OCI-LY1 (cell line): ENCODE measurements around the gene NSD1.

ENCODE experiments used
- H2AFZ ChIP-seq: fragments of 200-600 bp; sonication (generic), shearing (Covaris generic); 2 replicates; pipeline ENCODE4 v1.6.0; 2014; ENCODE audit warnings: antibody characterized with exemption, mild to moderate bottlenecking, low read length
- H3F3A ChIP-seq: fragments of 200-600 bp; sonication (generic), shearing (Covaris generic); 2 replicates; pipeline ENCODE4 v1.6.0; 2014; ENCODE audit warnings: mild to moderate bottlenecking, antibody characterized with exemption, low read length, moderate library complexity; ENCODE audit not compliant: insufficient read depth
- H3K27ac ChIP-seq: fragments of 200-600 bp; sonication (generic); 2 replicates; pipeline ENCODE4 v1.5.1; 2014; ENCODE audit warnings: low read length, mixed run types, mild to moderate bottlenecking, low read depth; ENCODE audit not compliant: poor library complexity, severe bottlenecking
- H3K27me3 ChIP-seq: fragments of 200-600 bp; sonication (generic); 2 replicates; pipeline ENCODE4 v1.6.0; 2014; ENCODE audit warnings: antibody characterized with exemption, mild to moderate bottlenecking, low read length, moderate library complexity; ENCODE audit not compliant: insufficient read depth
- H3K36me3 ChIP-seq: fragments of 200-600 bp; sonication (generic); 2 replicates; pipeline ENCODE4 v1.6.1; 2014; ENCODE audit warnings: mild to moderate bottlenecking, antibody characterized with exemption, low read length, moderate library complexity, mixed read lengths; ENCODE audit not compliant: insufficient read depth
- H3K4me1 ChIP-seq: fragments of 200-600 bp; sonication (generic); 2 replicates; pipeline ENCODE4 v1.5.1; 2014; ENCODE audit warnings: mild to moderate bottlenecking, low read length, moderate library complexity; ENCODE audit not compliant: insufficient read depth, severe bottlenecking
- H3K4me2 ChIP-seq: fragments of 200-600 bp; sonication (generic), shearing (Covaris generic); 2 replicates; pipeline ENCODE4 v1.6.1; 2014; ENCODE audit warnings: low read length
- H3K4me3 ChIP-seq: fragments of 200-600 bp; sonication (generic); 2 replicates; pipeline ENCODE4 v1.5.1; 2014; ENCODE audit warnings: low read length, low read depth, mild to moderate bottlenecking, mixed read lengths; ENCODE audit not compliant: poor library complexity, severe bottlenecking
- H3K79me2 ChIP-seq: fragments of 200-600 bp; shearing (Covaris generic); 2 replicates; pipeline ENCODE4 v1.6.1; 2016; ENCODE audit warnings: mixed run types, low read length, mixed read lengths; ENCODE audit not compliant: insufficient read depth
- H3K9ac ChIP-seq: fragments of 200-600 bp; sonication (generic), shearing (Covaris generic); 2 replicates; pipeline ENCODE4 v1.6.1; 2014; ENCODE audit warnings: mild to moderate bottlenecking, low read length, mixed read lengths
- H3K9me2 ChIP-seq: fragments of 200-600 bp; sonication (generic), shearing (Covaris generic); 2 replicates; pipeline ENCODE4 v1.6.1; 2014; ENCODE audit warnings: low read depth, mild to moderate bottlenecking, low read length, mixed read lengths
- H3K9me3 ChIP-seq: fragments of 200-600 bp; shearing (Covaris generic); 2 replicates; pipeline ENCODE4 v1.6.1; 2014; ENCODE audit warnings: low read length, mixed read lengths
- H4K20me1 ChIP-seq: fragments of 200-600 bp; sonication (generic), shearing (Covaris generic); 2 replicates; pipeline ENCODE4 v1.6.0; 2016; ENCODE audit warnings: mild to moderate bottlenecking, low read length; ENCODE audit not compliant: insufficient read depth
- CTCF ChIP-seq: fragments of 200-600 bp; sonication (generic), shearing (Covaris generic); IDR thresholded peaks from 2 replicates; pipeline ENCODE4 v1.5.1; 2017; ENCODE audit warnings: mild to moderate bottlenecking, antibody characterized with exemption, low read length, moderate library complexity, mixed read lengths
- EZH2 ChIP-seq: fragments of 200-600 bp; sonication (generic), shearing (Covaris generic); IDR thresholded peaks from 2 replicates; pipeline ENCODE4 v1.8.0; 2017; ENCODE audit warnings: borderline replicate concordance, mixed run types, mild to moderate bottlenecking, antibody characterized with exemption, low read length, moderate library complexity, mixed read lengths

Gene NSD1

DNA sequence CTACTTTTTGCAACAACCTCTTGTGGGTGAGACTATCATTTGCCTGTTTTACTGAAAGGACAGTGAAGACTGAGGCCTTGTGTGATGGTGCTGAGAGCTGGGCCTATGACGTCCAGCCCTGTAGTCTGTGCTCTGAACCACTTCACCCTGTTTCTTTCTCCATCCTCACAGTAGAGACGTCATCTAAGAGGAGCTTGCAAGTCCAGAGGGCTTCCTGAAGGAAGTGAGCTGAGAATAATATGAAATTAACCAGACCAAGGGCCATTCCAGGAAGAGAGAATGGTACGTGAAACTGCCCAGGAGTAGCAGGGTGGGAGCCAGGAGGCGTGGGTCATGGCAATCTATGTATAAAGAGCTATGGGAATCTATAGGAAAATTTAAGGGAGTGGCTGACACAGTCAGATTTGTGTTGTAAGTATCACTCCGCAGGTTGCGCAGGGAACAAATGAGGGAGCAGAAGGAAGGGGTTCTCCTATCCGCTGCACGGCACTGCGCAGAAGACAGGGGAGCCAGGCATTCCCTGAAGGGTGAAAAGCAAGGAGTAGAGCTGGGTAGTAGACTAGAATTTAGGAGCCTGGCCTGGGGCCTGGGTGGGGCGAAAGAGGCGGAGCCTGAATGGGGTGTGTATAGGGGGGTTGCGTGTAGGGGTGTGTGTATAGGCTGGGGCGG is 47.5 kb upstream of the NSD1 start:
- Histone ChIP-seq H3K9me3 (no peaks in the 10 kb centered on the region), H3K4me1 (peaks cover 22% of the 10 kb centered on the region), H3K4me3 (no peak overlapping the region), H3K4me2 (0 out of 2 replicates have a peak overlapping the region, but pooled peaks have one; percentile 11), H3K27ac (peak overlapping the region; percentile 65), H3K36me3 (no peaks in the 10 kb centered on the region), H3F3A (peaks cover 9% of the 10 kb centered on the region), H3K9me2 (no peaks in the 10 kb centered on the region), H2AFZ (no peak overlapping the region), H3K27me3 (peaks cover 4% of the 10 kb centered on the region; the same call in 1 of the 2 replicates), H4K20me1 (no peaks in the 10 kb centered on the region), H3K79me2 (no peaks in the 10 kb centered on the region), H3K9ac (no peak overlapping the region)
- TF ChIP-seq CTCF: no peak
- TF ChIP-seq EZH2: no peak

DNA sequence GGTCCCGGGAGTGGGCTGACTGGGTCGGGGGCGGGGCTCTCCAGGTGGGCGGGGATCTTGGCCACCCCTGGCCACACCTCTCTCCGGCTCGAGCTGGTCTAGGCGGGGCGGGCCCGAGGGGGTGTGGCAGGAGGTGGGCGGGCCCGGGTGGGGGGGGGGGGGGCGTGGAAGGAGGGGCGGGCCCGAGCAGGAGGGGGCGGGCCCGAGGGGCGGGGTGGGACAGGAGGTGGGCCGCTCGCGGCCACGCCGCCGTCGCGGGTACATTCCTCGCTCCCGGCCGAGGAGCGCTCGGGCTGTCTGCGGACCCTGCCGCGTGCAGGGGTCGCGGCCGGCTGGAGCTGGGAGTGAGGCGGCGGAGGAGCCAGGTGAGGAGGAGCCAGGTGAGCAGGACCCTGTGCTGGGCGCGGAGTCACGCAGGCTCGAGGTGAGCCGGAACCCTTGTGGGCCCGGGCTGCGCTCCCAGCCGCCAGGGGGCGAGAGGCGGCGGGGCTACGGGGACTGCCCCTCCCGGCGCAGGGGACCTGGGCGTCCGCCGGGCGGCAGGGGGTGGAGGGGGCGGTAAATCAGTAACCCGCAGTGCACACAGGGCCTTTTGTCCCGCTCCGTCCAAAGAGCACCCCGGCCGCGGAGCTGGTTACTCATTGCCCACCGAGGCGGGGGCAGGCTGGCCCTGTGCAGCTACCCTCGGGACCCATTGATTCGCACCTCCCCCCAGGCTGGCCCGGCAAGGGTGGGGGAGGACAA is 46.7 kb upstream of the NSD1 start, which contains the start of gene FGFR4:
TSS of gene FGFR4 (plus strand) at position 262 of the 744 bp plus-strand sequence. CDS start 2,688 bp downstream, outside the sequence.
- H3K27me3 ChIP-seq: peaks cover 4% of the 10 kb centered on the region; the same call in 1 of the 2 replicates
- no peaks in the 10 kb centered on the region for H3K36me3 ChIP-seq
- H3K4me1 ChIP-seq: peaks cover 22% of the 10 kb centered on the region
- TF ChIP-seq CTCF: peak; percentile 76
- TF ChIP-seq EZH2: no peak
- H3K4me2 ChIP-seq: peak within 1 kb of the TSS; percentile 64
- peak within 1 kb of the TSS; percentile 61 for H3K4me3 ChIP-seq
- peak within 1 kb of the TSS; percentile 65 for H3K27ac ChIP-seq
- H4K20me1 ChIP-seq: no peaks in the 10 kb centered on the region
- H3K9me3 ChIP-seq: no peaks in the 10 kb centered on the region
- H3F3A ChIP-seq: peaks cover 9% of the 10 kb centered on the region
- H3K9me2 ChIP-seq: no peaks in the 10 kb centered on the region
- H2AFZ ChIP-seq: no peak within 1 kb of the TSS
- no peaks in the 10 kb centered on the region for H3K79me2 ChIP-seq
- H3K9ac ChIP-seq: peak within 1 kb of the TSS; percentile 41; the same call in 1 of the 2 replicates

GRCh38 chr5:177087398-177088005 is 46.1 kb upstream of the NSD1 start:
- Histone ChIP-seq H2AFZ (no peak overlapping the region), H3K9ac (peak overlapping the region; percentile 41; the same call in 1 of the 2 replicates), H4K20me1 (no peaks in the 10 kb centered on the region), H3K9me2 (no peaks in the 10 kb centered on the region), H3K27ac (no peak overlapping the region), H3F3A (peaks cover 9% of the 10 kb centered on the region), H3K36me3 (no peaks in the 10 kb centered on the region), H3K79me2 (no peaks in the 10 kb centered on the region), H3K27me3 (peaks cover 4% of the 10 kb centered on the region; the same call in 1 of the 2 replicates), H3K9me3 (no peaks in the 10 kb centered on the region), H3K4me2 (peak overlapping the region; percentile 64), H3K4me1 (peaks cover 22% of the 10 kb centered on the region), H3K4me3 (peak overlapping the region; percentile 61)
- no peak for TF ChIP-seq CTCF
- no peak for TF ChIP-seq EZH2
